ENCODE data around the gene SERGEF.

The SERGEF gene

DNA sequence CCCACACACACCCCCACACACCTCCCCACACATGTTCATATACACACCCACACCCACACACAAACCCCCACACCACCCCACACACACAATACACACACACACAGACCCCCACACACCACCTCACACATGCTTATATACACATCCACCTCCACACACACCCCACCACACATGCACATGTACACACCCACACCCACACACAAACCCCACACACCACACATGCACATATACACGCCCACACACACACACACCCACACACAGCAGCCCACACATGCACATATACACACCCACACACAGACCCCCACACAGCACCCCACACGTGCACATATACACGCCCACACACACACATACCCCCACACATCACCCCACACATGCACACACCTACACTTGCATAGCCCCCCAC is 249.1 kb downstream of the SERGEF start:
- TF ChIP-seq, protein P1, sequence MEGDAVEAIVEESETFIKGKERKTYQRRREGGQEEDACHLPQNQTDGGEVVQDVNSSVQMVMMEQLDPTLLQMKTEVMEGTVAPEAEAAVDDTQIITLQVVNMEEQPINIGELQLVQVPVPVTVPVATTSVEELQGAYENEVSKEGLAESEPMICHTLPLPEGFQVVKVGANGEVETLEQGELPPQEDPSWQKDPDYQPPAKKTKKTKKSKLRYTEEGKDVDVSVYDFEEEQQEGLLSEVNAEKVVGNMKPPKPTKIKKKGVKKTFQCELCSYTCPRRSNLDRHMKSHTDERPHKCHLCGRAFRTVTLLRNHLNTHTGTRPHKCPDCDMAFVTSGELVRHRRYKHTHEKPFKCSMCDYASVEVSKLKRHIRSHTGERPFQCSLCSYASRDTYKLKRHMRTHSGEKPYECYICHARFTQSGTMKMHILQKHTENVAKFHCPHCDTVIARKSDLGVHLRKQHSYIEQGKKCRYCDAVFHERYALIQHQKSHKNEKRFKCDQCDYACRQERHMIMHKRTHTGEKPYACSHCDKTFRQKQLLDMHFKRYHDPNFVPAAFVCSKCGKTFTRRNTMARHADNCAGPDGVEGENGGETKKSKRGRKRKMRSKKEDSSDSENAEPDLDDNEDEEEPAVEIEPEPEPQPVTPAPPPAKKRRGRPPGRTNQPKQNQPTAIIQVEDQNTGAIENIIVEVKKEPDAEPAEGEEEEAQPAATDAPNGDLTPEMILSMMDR (IDR thresholded peaks at IDR 0.05; ENCODE audit: control insufficient read depth, insufficient read depth, low read depth, low read length, missing control alignments): no peak
- no peak for DNase-seq (ENCODE audit: low read depth)
- H3K4me3 ChIP-seq (ENCODE audit: control insufficient read depth, low read depth, low read length): no peak overlapping the region

DNA sequence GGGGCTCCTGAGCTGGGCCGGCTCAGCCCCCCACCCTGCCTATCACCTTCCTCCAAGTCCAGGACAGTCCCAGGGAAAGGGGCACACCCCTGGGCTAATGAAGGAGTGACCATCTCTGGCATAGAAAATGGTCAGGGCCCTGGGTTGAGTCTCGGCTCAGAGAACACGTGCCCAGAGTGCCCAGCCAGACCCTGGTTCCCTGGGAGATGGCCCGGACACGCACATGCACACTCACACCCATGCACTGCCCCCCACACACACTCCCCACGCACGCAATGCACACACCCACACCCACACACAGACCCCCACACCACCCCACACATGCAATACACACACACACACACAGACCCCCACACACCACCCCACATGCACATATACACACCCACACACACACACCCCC is 249.6 kb downstream of the SERGEF start:
- no peak for DNase-seq (ENCODE audit: low read depth)
- H3K4me3 ChIP-seq (ENCODE audit: control insufficient read depth, low read depth, low read length): no peak overlapping the region
- TF ChIP-seq, protein P1 (IDR thresholded peaks at IDR 0.05; ENCODE audit: control insufficient read depth, insufficient read depth, low read depth, low read length, missing control alignments): no peak

DNA sequence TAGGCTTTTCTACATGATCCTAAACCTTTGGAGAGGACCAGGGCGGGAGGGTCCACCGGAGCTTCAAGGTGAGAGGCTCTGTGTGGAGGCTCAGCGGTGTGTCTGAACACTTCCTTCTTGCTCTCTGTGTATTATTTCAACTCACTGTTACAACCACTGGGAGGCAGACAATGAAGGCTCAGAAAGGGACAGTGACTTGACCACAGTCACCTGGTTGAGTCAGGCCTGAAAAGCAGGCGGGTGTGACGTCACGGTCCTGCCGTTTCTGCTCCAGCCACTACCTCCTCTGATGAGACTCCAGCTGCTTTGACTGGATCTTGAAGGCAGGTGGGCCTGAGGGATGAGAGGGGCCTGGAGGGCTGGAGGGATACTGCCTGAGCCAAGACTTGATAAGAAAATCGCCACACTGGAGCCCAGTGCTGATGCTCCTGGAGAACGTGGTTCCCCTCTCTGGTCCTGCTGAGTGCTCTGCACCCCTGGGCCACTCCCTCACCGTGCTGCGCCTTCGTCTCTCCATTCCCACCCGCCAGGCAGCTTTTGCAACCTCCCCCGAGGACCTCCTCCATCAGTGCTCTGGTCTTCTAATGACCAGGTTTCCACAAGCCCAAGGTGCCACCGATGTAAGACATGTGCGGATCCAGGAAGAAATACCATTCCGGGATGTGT is 250.4 kb downstream of the SERGEF start:
- TF ChIP-seq, protein P1 (IDR thresholded peaks at IDR 0.05; ENCODE audit: control insufficient read depth, insufficient read depth, low read depth, low read length, missing control alignments): no peak

DNA sequence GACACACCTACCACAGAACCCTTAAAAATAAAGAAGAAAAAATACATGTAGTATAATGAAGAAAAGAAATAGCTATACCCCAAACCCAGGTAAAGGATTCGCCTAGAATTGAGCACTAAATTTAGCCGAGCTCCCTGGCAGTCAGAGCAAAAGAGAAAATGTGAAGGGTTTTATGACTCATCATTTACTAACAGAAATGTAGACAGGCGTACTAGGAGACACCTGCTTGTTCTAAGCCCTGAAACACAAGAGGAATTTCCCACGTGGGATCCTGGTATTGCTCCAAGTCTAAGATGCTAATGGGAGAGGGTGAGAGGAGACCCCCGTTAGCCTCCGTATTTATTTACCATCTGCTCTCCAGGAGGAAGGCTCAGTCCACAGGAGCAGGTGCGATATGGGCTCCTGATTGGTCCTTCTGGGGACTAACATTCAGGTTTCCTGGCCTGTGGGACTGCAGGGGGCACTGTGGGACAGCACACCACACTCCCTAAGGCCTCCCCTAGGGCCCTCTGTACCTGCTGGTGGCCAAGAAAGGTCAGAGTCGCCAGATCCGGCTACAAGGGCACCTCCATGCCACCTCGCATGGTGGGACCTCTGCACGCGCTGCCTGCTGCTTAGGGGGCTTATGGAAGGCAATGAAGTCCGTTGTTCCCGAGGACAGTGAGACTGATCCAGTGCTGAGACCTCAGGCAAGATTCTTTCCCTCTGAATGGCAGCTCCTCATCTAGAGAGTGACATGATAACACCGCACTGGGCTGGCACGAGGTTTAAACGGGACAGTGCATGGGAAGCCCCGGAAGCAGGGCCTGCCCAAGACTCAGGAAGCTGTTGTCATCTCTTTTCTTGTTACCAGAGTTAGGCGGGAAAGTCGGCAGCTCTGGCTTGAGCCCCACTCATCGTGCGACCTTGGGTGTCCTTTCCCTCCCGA is 252.5 kb downstream of the SERGEF start:
- no peak overlapping the region for H3K4me3 ChIP-seq (ENCODE audit: control insufficient read depth, low read depth, low read length)
- TF ChIP-seq, protein P1 (IDR thresholded peaks at IDR 0.05; ENCODE audit: control insufficient read depth, insufficient read depth, low read depth, low read length, missing control alignments): peak; percentile 76
- DNase-seq (ENCODE audit: low read depth): no peak

More for the DNA sequence above, 250.4 kb downstream of the SERGEF start:
- H3K4me3 ChIP-seq (ENCODE audit: control insufficient read depth, low read depth, low read length): no peak overlapping the region
- DNase-seq (ENCODE audit: low read depth): no peak

DNA sequence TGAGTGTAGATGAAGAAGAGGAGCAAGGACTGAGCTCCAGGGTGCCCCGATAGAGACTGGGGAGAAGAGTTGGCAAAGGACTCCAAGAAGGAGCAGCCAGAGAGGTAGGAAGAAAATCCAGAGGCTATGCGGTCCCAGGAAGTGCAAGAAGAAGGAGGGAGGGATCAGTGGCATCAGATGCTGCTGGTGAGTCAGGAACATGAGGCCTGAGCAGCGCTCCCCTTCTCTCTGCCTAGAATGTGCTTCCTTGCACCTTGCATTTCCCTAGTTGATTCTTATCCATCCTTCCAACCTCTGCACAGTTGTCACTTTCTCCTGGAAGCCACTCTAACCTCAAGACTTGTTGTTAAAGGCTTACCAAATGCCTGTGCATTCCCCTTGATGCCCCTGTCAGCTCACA is 257.0 kb downstream of the SERGEF start:
- TF ChIP-seq, protein P1 (IDR thresholded peaks at IDR 0.05; ENCODE audit: control insufficient read depth, insufficient read depth, low read depth, low read length, missing control alignments): no peak
- no peak for DNase-seq (ENCODE audit: low read depth)
- H3K4me3 ChIP-seq (ENCODE audit: control insufficient read depth, low read depth, low read length): no peak overlapping the region

DNA sequence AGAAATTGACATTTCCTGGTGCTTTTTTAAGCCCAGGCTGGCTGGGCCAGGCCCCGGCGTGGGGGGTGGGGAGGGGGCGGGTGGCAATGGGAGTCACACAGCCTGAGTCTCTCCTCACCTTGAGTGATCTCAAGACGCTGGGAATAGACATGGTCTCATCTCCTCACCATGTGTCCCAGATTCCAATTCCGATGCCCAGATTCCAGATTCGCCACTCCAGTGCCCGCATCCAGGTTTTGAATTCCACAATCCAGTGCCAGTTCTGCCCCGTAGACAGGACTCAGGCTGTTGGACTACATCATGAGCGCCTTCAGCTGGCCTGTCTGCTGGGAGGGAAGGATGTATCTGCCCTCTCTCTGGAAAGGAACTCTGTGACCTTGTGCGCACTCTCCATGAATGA is 259.2 kb downstream of the SERGEF start:
- DNase-seq (ENCODE audit: low read depth): no peak
- no peak overlapping the region for H3K4me3 ChIP-seq (ENCODE audit: control insufficient read depth, low read depth, low read length)
- TF ChIP-seq, protein P1 (IDR thresholded peaks at IDR 0.05; ENCODE audit: control insufficient read depth, insufficient read depth, low read depth, low read length, missing control alignments): no peak
